ENCODE results near the gene NOM1. TPM values are rescaled to one million over a fixed set of nuclear protein-coding genes. Genes with fewer than 3 reads are reported as not detected.
"Not testable (repeated sequence)": the region's sequence is repeated elsewhere in the genome, so short reads cannot be mapped to it uniquely, and the experiment has no call there.

NOM1 gene
- total RNA-seq, 1 donor from 2014 or later: 7.8 TPM

GRCh38 chr7:156936766-156937165 is 12.7 kb upstream of the NOM1 start:
- DNase-seq; intact Hi-C loops (cut with micrococcal nuclease); ATAC-seq: not testable (repeated sequence)

- ATAC-seq (no peak), DNase-seq (no peak)
- intact Hi-C loops (cut with micrococcal nuclease): no loop called here
Observed at GRCh38 chr7:156940421-156941122, 8.9 kb upstream of the NOM1 start.

- no peak for ATAC-seq
- intact Hi-C loops (cut with micrococcal nuclease): no loop called here
- DNase-seq: no peak
Observed at GRCh38 chr7:156941393-156942182, 7.9 kb upstream of the NOM1 start.

- intact Hi-C loops (cut with micrococcal nuclease): no loop called here
- ATAC-seq (no peak), DNase-seq (no peak)
Observed at GRCh38 chr7:156942708-156943090, 6.8 kb upstream of the NOM1 start.

GRCh38 chr7:156943091-156944041 is 6.1 kb upstream of the NOM1 start:
- intact Hi-C loops (cut with micrococcal nuclease): no loop called here
- DNase-seq: no peak
- no peak for ATAC-seq

- no peak for ATAC-seq
- intact Hi-C loops (cut with micrococcal nuclease): no loop called here
- DNase-seq: no peak
Observed at GRCh38 chr7:156944876-156945275, 4.6 kb upstream of the NOM1 start.

GRCh38 chr7:156947120-156947843 is 2.2 kb upstream of the NOM1 start:
- intact Hi-C loops (cut with micrococcal nuclease): no loop called here
- DNase-seq: no peak

GRCh38 chr7:156948361-156948760 is 1.2 kb upstream of the NOM1 start:
- ATAC-seq (no peak), DNase-seq (no peak)
- intact Hi-C loops (cut with micrococcal nuclease): no loop called here

More at GRCh38 chr7:156947120-156947843, 2.2 kb upstream of the NOM1 start:
- no peak for ATAC-seq

GRCh38 chr7:156950381-156950858 is 908 bp downstream of the NOM1 start:
- no peak for DNase-seq
- ATAC-seq: no peak
- intact Hi-C loops (cut with micrococcal nuclease): no loop called here

GRCh38 chr7:156953215-156953614 is 3.7 kb downstream of the NOM1 start:
- intact Hi-C loops (cut with micrococcal nuclease); DNase-seq; ATAC-seq: not testable (repeated sequence)

- no peak for DNase-seq
- no peak for ATAC-seq
- intact Hi-C loops (cut with micrococcal nuclease): no loop called here
Observed at GRCh38 chr7:156954941-156955340, 5.4 kb downstream of the NOM1 start.

- DNase-seq (no peak), ATAC-seq (no peak)
- intact Hi-C loops (cut with micrococcal nuclease): no loop called here
Observed at GRCh38 chr7:156956727-156957126, 7.2 kb downstream of the NOM1 start.

- ATAC-seq (no peak), DNase-seq (no peak)
- intact Hi-C loops (cut with micrococcal nuclease): no loop called here
Observed at GRCh38 chr7:156962145-156962544, 12.6 kb downstream of the NOM1 start.

GRCh38 chr7:156962897-156963296 is 13.4 kb downstream of the NOM1 start:
- DNase-seq: no peak
- ATAC-seq: no peak
- intact Hi-C loops (cut with micrococcal nuclease): no loop called here

- ATAC-seq (no peak), DNase-seq (no peak)
- intact Hi-C loops (cut with micrococcal nuclease): no loop called here
Observed at GRCh38 chr7:156963472-156963871, 14.0 kb downstream of the NOM1 start.

GRCh38 chr7:156964971-156965370 is 15.5 kb downstream of the NOM1 start:
- ATAC-seq (no peak), DNase-seq (no peak)
- intact Hi-C loops (cut with micrococcal nuclease): no loop called here

- DNase-seq (no peak), ATAC-seq (no peak)
- intact Hi-C loops (cut with micrococcal nuclease): no loop called here
Observed at GRCh38 chr7:156966387-156966786, 16.9 kb downstream of the NOM1 start.

GRCh38 chr7:156968183-156968582 is 18.7 kb downstream of the NOM1 start:
- ATAC-seq: no peak
- DNase-seq: no peak
- intact Hi-C loops (cut with micrococcal nuclease): no loop called here

GRCh38 chr7:156969972-156970420 is 20.5 kb downstream of the NOM1 start:
- ATAC-seq: no peak
- DNase-seq: no peak
- intact Hi-C loops (cut with micrococcal nuclease): no loop called here
